Dedifferentiated amniotic fluid mesenchymal stem cell (primary cell): ENCODE measurements around the gene AEBP1.

ENCODE experiments used
- DNase-seq: peaks from one replicate; pipeline ENCODE4 v3.0.0-alpha.2; 2016; ENCODE audit errors: extremely low spot score

The AEBP1 gene

GRCh38 chr7:44155191-44156185 lies 51.3 kb downstream of the AEBP1 start:
- DNase-seq: no peak

GRCh38 chr7:44156453-44157010 lies 52.4 kb downstream of the AEBP1 start:
- DNase-seq: no peak

- DNase-seq: no peak
Measured at GRCh38 chr7:44157116-44158080, 53.3 kb downstream of the AEBP1 start.

- no peak for DNase-seq
Measured at GRCh38 chr7:44158096-44158872, 54.1 kb downstream of the AEBP1 start.

- DNase-seq: no peak
Measured at GRCh38 chr7:44158873-44159631, 54.9 kb downstream of the AEBP1 start.

GRCh38 chr7:44159824-44160630 lies 55.9 kb downstream of the AEBP1 start:
- no peak for DNase-seq

GRCh38 chr7:44161371-44161770 lies 57.2 kb downstream of the AEBP1 start:
- no peak for DNase-seq

- no peak for DNase-seq
Measured at GRCh38 chr7:44162179-44162578, 58.0 kb downstream of the AEBP1 start.

GRCh38 chr7:44162785-44163395 lies 58.7 kb downstream of the AEBP1 start:
- no peak for DNase-seq

GRCh38 chr7:44163591-44163990 lies 59.4 kb downstream of the AEBP1 start:
- peak; percentile 94 for DNase-seq
